HepG2 (cell line): ENCODE results near the gene CALML6. TPM values are rescaled to one million over a fixed set of nuclear protein-coding genes. Genes with fewer than 3 reads are reported as not detected.
A peak's percentile ranks its signal among the peaks of the same experiment; 100 is the strongest.

Experiments used
- AHDC1 ChIP-seq: sonication (generic); formaldehyde crosslinking; IDR thresholded peaks from 2 replicates; pipeline ENCODE4 v1.5.1; 2020; ENCODE audit warnings: mild to moderate bottlenecking, missing genetic modification reagents, borderline replicate concordance
- ARID5B ChIP-seq: IDR thresholded peaks from 2 replicates; pipeline ENCODE4 v1.4.0; 2020; ENCODE audit warnings: mild to moderate bottlenecking, missing genetic modification reagents
- E2F1 ChIP-seq: sonication (generic); formaldehyde crosslinking; IDR thresholded peaks from 2 replicates; pipeline ENCODE4 v1.5.0; 2020; ENCODE audit warnings: missing genetic modification reagents
- ELF4 ChIP-seq: sonication (generic); formaldehyde crosslinking; IDR thresholded peaks from 2 replicates; pipeline ENCODE4 v1.5.0; 2020; ENCODE audit warnings: missing genetic modification reagents, mild to moderate bottlenecking, moderate library complexity, borderline replicate concordance
- MYNN ChIP-seq: sonication (generic); formaldehyde crosslinking; IDR thresholded peaks from 2 replicates; pipeline ENCODE4 v1.4.0; 2020; ENCODE audit warnings: mild to moderate bottlenecking, low read depth, missing genetic modification reagents
- PATZ1 ChIP-seq: sonication (generic); formaldehyde crosslinking; IDR thresholded peaks from 2 replicates; pipeline ENCODE4 v1.4.0; 2020; ENCODE audit warnings: missing genetic modification reagents
- RFX3 ChIP-seq: IDR thresholded peaks from 2 replicates; pipeline ENCODE4 v1.6.1; 2016; ENCODE audit warnings: missing biosample characterization, missing genetic modification reagents
- SCMH1 ChIP-seq: sonication (generic); formaldehyde crosslinking; IDR thresholded peaks from 2 replicates; pipeline ENCODE4 v1.9.0; 2021; ENCODE audit warnings: missing genetic modification reagents, mild to moderate bottlenecking, borderline replicate concordance
- ZKSCAN5 ChIP-seq: sonication (generic); formaldehyde crosslinking; IDR thresholded peaks from 2 replicates; pipeline ENCODE4 v1.5.1; 2020; ENCODE audit warnings: mild to moderate bottlenecking, missing genetic modification reagents
- ZNF121 ChIP-seq: sonication (generic); formaldehyde crosslinking; IDR thresholded peaks from 2 replicates; pipeline ENCODE4 v1.5.0; 2020; ENCODE audit warnings: mild to moderate bottlenecking, missing genetic modification reagents
- ZNF225 ChIP-seq: sonication (generic); formaldehyde crosslinking; IDR thresholded peaks from 2 replicates; pipeline ENCODE4 v1.4.0; 2020; ENCODE audit warnings: mild to moderate bottlenecking, missing genetic modification reagents
- ZNF33B ChIP-seq: sonication (generic); formaldehyde crosslinking; IDR thresholded peaks from 2 replicates; pipeline ENCODE4 v1.5.1; 2020; ENCODE audit warnings: mild to moderate bottlenecking, missing genetic modification reagents
- ZNF468 ChIP-seq: sonication (generic); formaldehyde crosslinking; IDR thresholded peaks from 2 replicates; pipeline ENCODE4 v1.8.0; 2022; ENCODE audit warnings: mild to moderate bottlenecking, moderate library complexity, missing genetic modification reagents
- ZNF703 ChIP-seq: sonication (generic); formaldehyde crosslinking; IDR thresholded peaks from 2 replicates; pipeline ENCODE4 v1.5.1; 2020; ENCODE audit warnings: missing genetic modification reagents, mild to moderate bottlenecking, moderate library complexity, borderline replicate concordance
- polyA plus RNA-seq, 8 experiments: library from polyadenylated mRNA; depleted of rRNA in 3 of 8; stranded (reverse) in 7 of 8; unstranded in 1 of 8; fragments of >200 nt; fragmentation: Illumina TruSeq in 4 of 8; extraction: Trizol in 4 of 8; gene quantifications; 2 replicates each; pipeline versions ENCODE4 v1.2.1 to v1.2.3, GENCODE V29; 2011 to 2016; ENCODE audit warnings: low read depth in 4 of 8, missing spikeins in 1 of 8, mixed read lengths in 1 of 8; ENCODE audit not compliant: insufficient read depth in 1 of 8
- total RNA-seq, 5 experiments: library from RNA; depleted of rRNA; stranded (reverse); fragments of >200 nt; fragmentation: Illumina TruSeq; extraction: Trizol; gene quantifications; 2 replicates each; pipeline ENCODE4 v1.2.3, GENCODE V29; 2016; ENCODE audit warnings: low read depth in 1 of 5

The CALML6 gene
- total and polyA plus RNA-seq, 2 of the 13 experiments (the other 11 are each of a cell fraction or from before 2014, with no cell fraction given) = 0.11 to 0.12 TPM

- no peak; the same call in 1 of the 2 replicates for TF ChIP-seq AHDC1 (CRISPR knock-in tag)
- TF ChIP-seq PATZ1 (CRISPR knock-in tag) = peak; percentile 93
- TF ChIP-seq ARID5B = peak; percentile 71
- TF ChIP-seq RFX3 = no peak
- no peak for TF ChIP-seq ZKSCAN5 (CRISPR knock-in tag)
- no peak for TF ChIP-seq MYNN (CRISPR knock-in tag)
- 0 out of 2 replicates have a peak, but pooled peaks have one; percentile 18 for TF ChIP-seq ZNF33B (CRISPR knock-in tag)
- TF ChIP-seq ZNF225 = no peak
- no peak for TF ChIP-seq ZNF468 (CRISPR knock-in tag)
- no peak for TF ChIP-seq SCMH1
- peak; percentile 63; the same call in 1 of the 2 replicates for TF ChIP-seq E2F1 (CRISPR knock-in tag)
- TF ChIP-seq ZNF703 (CRISPR knock-in tag) = no peak
- TF ChIP-seq ELF4 = 0 out of 2 replicates have a peak, but pooled peaks have one; percentile 68
- TF ChIP-seq ZNF121 (CRISPR knock-in tag) = 0 out of 2 replicates have a peak, but pooled peaks have one; percentile 45
Measured at GRCh38 chr1:1942753-1943656, 27.9 kb downstream of the CALML6 start (continued).
